NCI-H510A (cell line): ENCODE measurements around the gene NTRK1.

Experiments
- DNase-seq: peaks from one replicate; lab custom pipeline; 2025; lab: John Stamatoyannopoulos, UW

The NTRK1 gene

GRCh38 chr1:156860628-156861423 is at the start of gene NTRK1:
NTRK1 (plus strand) TSS chr1:156860865; CDS start chr1:156860935, 70 bp downstream.
- DNase-seq, result peak; percentile 72

DNA sequence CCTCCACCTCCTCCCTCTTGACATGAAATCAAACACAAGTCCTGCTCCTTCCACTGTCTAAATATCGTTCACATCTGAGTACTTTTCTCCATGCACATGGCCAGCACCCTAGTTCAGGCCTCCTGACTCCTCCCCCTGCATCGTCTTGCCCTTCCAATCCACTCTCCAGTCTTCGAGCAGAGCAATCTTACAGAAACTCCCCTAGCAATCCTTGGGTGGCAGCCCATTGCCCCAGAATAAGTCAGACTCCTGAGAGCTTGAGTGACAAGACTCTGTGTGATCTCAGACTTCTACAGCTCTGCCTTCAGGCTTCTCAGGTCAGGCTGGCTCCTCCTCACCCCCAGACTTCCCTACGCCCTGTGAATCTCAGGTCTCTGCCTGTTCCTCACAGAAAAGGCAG is 49.5 kb upstream of the NTRK1 start:
- DNase-seq, result no peak

DNA sequence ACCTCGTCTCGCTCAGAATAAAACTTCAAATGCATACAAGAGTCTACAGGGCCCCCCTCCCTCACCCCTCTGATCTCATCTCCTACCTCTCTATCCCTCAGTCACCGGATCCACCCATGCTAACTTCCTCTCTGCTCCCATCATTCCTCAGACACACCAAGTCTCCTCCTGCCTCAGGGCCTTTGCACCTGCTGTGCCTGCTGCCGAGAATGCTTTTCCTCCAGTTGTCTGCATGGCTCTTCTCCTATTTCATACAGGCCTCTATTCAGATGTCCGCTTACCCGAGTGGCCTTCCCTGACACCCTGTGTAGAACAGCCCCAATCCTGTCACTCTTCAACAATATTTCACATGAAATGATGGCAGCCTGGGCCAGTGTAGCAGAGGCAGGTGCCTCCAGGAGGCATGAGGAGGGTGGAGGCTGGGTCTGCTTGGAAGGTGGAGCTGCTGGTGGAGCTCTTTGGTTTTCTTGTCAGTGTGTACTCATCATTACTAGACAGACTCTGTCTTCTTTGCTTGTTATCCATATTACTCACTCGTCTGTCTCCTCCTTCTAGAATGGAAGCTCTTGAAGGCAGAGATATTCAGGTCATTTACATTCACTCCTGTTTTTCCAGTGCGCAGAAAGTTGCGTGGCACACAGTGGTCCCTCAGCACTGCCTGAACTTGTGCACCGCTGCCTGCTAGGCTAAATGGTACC is 48.2 kb upstream of the NTRK1 start:
- DNase-seq, result no peak

- no peak for DNase-seq
These were observed 47.4 kb upstream of the NTRK1 start for GRCh38 chr1:156813298-156813697.

- DNase-seq, result peak; percentile 44
These were observed 46.7 kb upstream of the NTRK1 start for GRCh38 chr1:156813750-156814570.

DNA sequence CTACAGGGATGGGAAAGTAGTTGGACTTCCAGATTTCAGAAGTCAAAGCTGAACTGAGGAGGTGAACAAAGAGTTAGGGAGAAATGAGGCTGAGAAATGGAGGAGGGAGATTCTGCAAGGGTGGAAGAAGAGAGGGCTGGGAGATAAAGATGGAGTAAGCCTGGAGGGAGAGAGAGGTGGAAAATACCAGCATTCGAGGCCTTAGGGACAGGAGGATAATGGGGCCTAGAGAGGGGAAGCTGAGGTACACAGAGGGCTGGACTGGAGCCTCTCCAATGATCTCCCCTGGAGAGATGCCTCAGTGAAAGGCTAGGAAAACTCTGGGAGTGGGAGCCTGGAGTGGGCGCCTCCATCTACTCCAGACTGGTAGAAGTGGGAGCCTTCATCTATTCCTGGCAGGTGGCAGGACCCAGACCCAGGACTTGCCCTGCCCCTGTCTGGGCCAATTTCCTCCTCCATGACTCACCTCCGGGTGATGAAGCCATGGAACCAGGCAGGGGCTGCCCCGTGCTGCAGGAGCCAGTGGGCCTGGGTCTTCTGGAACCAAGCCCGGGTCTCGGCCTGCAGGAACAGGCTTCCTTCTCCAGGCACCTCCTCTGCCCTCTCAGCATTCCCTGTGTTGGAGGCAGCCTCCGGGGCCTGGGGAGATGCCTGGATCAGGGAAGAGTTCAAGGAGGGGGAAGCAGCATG is 45.9 kb upstream of the NTRK1 start:
- no peak for DNase-seq

GRCh38 chr1:156815307-156815826 is 45.3 kb upstream of the NTRK1 start:
- no peak for DNase-seq

DNA sequence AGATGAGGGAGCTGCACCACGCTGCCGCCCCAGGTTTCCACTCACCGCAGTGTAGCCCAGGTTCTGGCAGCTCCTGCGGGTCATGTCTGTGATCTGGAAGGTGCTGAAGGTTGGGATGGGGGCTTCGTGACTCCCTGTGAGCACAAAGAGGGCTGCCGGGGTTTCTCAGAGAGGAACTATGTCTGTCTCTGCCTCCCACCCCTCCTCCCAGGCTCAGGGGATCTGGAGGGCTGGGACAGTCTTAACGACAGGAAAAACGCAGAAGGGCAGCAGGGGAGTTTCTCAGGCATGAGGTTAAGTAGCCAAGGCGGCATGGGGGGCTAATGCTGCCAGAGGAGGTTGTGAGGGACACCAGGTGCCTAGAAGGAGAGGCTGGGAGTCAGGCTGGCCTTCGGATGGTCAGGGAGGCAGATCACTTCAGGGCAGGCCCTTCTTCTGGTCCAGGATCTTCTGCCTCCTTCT is 44.7 kb upstream of the NTRK1 start:
- no peak for DNase-seq

DNA sequence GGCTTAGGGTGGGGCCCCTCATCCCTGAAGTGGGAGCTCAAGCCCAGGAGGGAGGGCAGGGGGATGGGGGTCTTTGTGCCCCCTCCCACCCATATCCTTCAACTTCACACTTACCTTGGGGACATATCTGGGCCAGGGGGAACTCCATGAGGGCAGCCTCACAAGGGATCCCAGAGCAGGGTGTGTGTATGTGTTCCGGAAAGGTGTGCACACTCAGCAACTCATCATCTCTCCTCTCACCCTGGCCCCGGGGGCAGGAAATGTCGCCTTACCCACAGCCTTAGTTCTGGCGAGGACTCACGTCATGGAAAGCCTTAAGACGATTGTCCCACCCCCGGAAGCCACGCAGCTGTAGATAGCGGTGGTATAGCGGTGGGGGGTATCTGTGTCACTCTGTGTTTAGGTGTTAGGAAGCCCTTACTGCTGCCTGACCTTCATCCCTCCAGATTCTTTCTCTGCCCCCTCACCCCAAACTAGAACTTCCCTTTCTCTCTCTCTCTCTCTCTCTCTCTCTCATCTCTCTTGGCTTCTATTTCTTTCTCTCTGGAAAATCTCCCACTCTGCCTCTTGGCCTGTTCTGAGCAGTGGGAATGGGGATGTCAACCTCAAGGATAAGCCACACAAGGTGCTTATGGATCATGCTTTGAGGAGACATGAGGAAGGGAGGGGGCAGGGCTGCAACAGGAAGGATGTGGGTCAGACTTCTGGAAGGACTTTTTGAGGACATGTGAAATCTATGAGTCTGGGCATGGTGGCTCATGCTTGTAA is 43.9 kb upstream of the NTRK1 start, which contains the start of gene SH2D2A:
SH2D2A (minus strand) TSS at position 288 of the 768 bp plus-strand sequence; CDS start at position 148, 140 bp downstream.
- DNase-seq, result no peak

- DNase-seq, result no peak
These were observed 38.9 kb upstream of the NTRK1 start for GRCh38 chr1:156821801-156822200.

GRCh38 chr1:156822680-156823079 is 38.0 kb upstream of the NTRK1 start:
- DNase-seq, result no peak

- no peak for DNase-seq
These were observed 37.4 kb upstream of the NTRK1 start for GRCh38 chr1:156823210-156823790.

GRCh38 chr1:156826630-156827029 is 34.0 kb upstream of the NTRK1 start:
- DNase-seq, result no peak

DNA sequence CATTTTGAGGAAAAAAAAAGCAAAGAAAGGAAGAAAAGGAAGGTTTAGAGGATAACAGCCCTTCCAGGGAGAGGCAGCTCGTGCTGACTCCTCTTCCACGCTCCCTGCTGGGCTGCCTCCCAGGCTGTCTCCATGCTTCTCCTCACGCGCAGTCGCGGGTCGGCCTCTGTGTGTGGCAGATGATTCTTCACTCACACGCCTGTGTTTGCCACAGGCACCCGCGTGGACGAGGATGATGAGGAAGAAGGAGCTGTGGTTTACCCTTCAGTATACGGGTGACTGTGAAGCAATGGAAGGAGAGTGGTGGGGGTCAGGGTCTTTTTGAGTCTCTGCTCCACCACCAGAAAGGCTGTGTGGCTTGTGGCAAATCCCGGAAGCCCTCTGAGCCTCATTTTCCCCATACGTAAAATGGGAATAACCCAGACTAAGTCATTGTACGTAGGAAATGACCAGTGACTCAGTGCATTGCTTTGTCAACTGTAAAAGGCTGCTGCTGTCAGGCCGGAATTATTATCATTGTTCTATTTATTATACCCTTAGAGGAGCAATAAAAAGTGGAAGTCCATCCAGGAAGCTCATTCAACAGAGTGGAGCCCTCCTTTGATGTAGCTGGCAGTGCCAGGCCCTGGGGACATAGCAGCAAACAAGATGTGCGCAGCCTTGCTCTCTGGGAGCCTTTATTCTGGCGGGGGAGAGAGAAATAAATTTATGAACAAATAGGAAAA is 32.1 kb upstream of the NTRK1 start:
- no peak for DNase-seq

DNA sequence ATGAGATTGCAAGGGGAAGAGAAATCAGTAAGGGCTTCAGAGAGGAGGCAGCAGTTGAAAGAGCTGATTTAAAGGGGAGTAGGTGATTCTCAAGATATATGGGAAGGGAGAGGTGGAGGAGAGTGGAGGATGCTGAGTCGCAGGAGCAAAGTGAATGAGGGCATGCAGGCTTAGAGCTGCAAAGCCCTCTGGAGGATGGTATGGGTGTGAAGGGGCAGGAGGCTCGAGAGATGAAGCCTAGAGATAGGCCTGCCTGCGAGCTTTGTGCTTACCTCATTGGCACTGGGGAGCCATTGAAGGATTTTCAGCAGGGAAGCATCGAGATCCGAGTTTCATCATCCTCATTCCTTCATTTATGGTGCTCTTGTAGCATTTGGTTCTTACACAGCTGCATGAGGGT is 28.2 kb upstream of the NTRK1 start:
- DNase-seq, result no peak

GRCh38 chr1:156833603-156834002 is 27.1 kb upstream of the NTRK1 start:
- no peak for DNase-seq

GRCh38 chr1:156834322-156834721 is 26.3 kb upstream of the NTRK1 start:
- no peak for DNase-seq

DNA sequence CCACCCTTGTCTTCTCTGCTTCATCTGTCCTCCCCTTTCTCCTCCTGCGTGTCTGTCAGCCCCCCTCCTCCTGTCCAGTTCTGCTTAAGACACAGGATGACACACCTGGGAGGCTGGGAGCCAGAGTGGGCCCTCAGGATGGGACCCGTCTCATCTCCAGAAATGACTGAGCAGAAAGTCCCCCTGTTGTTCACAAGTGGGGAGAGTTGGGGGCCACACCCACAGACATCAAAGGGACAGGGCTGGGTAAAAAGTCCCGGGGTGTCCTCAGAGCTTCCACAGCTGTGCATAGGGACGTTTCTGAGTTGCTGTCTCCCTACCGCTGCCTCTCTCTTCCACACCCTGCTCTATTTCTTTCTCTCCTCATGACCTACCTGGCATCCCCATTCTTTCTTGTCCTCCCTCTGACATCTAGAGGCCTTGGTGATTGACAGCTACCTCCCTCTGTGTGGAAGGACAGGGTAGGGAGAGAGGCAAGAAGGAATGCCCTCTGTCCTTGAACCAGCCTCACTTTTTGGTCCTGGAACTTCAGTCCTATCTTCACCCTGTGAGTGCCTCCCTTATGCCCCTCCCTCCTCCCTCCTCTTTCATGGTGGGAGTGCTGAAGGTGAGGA is 24.5 kb upstream of the NTRK1 start:
- no peak for DNase-seq

DNA sequence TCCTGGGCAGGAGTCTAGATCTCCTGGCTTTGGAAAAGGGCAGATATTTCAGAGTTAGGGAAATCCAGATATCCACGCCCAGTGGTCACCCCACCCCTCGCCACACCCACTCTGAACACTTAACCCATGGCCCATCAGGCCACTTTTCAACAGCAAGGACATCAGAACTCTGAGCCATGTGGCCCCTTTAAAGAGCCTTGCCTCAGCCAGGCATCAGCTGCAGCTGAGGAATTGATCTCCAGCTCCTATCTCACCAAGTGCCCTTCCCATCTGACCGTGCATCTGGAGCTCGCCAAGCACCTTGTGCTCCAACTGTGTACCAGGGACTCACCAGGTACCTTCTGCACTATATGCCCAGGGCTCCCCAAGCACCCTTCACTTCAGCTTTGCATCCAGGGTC is 23.8 kb upstream of the NTRK1 start:
- no peak for DNase-seq
